Muscle layer of colon (tissue), 2 donors: Measurements from ENCODE around the gene BAG2.

Experiments
- H3K27ac ChIP-seq: one replicate; pipeline ENCODE4 v1.7.0; 2013; ENCODE audit warnings: low read depth, mild to moderate bottlenecking, low read length, moderate library complexity
- H3K27me3 ChIP-seq, 2 donors: one replicate each; pipeline ENCODE4 v1.7.0; 2013; ENCODE audit warnings: low read length in 2 of 2, mild to moderate bottlenecking in 2 of 2; ENCODE audit not compliant: insufficient read depth in 2 of 2, control insufficient read depth in 1 of 2
- H3K36me3 ChIP-seq: one replicate; pipeline ENCODE4 v1.7.0; 2013; ENCODE audit warnings: mild to moderate bottlenecking, low read length; ENCODE audit not compliant: insufficient read depth
- H3K4me1 ChIP-seq: one replicate; pipeline ENCODE4 v1.7.0; 2013; ENCODE audit warnings: mild to moderate bottlenecking, low read length; ENCODE audit not compliant: insufficient read depth
- H3K4me3 ChIP-seq, 2 donors: one replicate each; pipeline ENCODE4 v1.7.0; 2013; ENCODE audit warnings: low read length in 2 of 2, low read depth in 1 of 2, mild to moderate bottlenecking in 1 of 2, moderate library complexity in 1 of 2
- H3K9ac ChIP-seq: one replicate; pipeline ENCODE4 v1.7.0; 2013; ENCODE audit warnings: low read length
- H3K9me3 ChIP-seq: one replicate; pipeline ENCODE4 v1.7.0; 2013; ENCODE audit warnings: mild to moderate bottlenecking, low read length
- donor health status: abdominal sarcoma.
- donor health status: Adenocarcinoma of cecum.

Gene BAG2

GRCh38 chr6:57172136-57173055 is at the start of gene BAG2:
Gene BAG2, plus strand, starts transcription at chr6:57172326. Its CDS starts 372 bp downstream, at chr6:57172698.
- Histone ChIP-seq H3K9ac (peak within 1 kb of the TSS; percentile 98), H3K27me3 (no peaks in the 10 kb centered on the region), H3K4me3 (peak within 1 kb of the TSS; percentile 44 to 90), H3K36me3 (no peaks in the 10 kb centered on the region), H3K9me3 (no peaks in the 10 kb centered on the region), H3K27ac (peak within 1 kb of the TSS; percentile 93), H3K4me1 (peaks cover 22% of the 10 kb centered on the region)

DNA sequence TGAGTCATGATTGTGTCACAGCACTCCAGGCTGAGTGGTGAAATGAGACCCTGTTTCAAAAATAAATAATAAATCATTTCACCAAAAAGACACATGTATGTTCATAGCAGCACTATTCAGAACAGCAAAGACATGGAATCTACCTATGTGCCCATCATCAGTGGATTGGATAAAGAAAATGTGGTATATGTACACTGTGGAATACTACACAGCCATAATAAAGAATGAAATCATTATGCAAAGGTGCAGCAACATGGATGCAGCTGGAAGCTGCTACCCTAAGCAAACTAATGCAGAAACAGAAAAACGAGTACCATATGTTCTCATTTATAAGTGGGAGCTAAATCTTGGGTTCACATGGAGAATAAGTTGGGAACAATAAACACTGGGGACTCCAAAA is 49.0 kb upstream of the BAG2 start:
- no peak overlapping the region for H3K9ac ChIP-seq
- no peaks in the 10 kb centered on the region for H3K27me3 ChIP-seq
- no peaks in the 10 kb centered on the region for H3K4me1 ChIP-seq
- H3K36me3 ChIP-seq, result no peaks in the 10 kb centered on the region
- no peak overlapping the region for H3K27ac ChIP-seq
- no peaks in the 10 kb centered on the region for H3K9me3 ChIP-seq
- H3K4me3 ChIP-seq, result no peak overlapping the region

GRCh38 chr6:57127763-57128162 is 44.4 kb upstream of the BAG2 start:
- no peak overlapping the region for H3K27ac ChIP-seq
- H3K4me1 ChIP-seq, result peaks cover 10% of the 10 kb centered on the region
- H3K27me3 ChIP-seq, result no peaks in the 10 kb centered on the region
- no peak overlapping the region for H3K9ac ChIP-seq
- no peak overlapping the region for H3K4me3 ChIP-seq
- H3K9me3 ChIP-seq, result no peaks in the 10 kb centered on the region
- H3K36me3 ChIP-seq, result no peaks in the 10 kb centered on the region

DNA sequence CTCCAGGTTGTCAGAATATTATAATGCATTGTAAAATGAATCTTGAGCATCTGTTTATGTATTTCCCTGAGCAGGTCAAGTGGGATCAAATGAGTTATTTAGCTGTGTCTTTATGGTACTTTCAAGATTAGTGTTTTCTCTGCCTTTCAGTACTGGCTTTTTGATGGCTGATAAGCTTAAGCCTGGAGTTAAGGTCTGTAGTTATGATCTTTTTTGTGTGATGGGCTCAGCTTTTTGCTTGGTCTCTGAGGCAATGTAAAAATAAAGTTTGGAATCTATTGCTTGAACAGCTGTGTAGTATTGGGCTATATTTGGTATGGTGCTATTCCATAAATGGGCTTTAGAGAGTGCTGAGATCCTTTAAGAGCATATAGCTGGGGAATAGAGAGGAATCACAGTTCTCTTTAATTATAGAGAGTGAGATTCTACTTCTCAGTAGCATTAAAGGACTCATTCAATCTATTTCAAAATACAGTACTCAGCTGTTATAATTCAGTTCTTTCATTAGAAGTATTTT is 41.4 kb upstream of the BAG2 start:
- H3K9me3 ChIP-seq, result no peaks in the 10 kb centered on the region
- no peak overlapping the region for H3K4me3 ChIP-seq
- no peak overlapping the region for H3K9ac ChIP-seq
- H3K27me3 ChIP-seq, result no peaks in the 10 kb centered on the region
- no peaks in the 10 kb centered on the region for H3K36me3 ChIP-seq
- no peak overlapping the region for H3K27ac ChIP-seq
- H3K4me1 ChIP-seq, result peaks cover 10% of the 10 kb centered on the region

- Histone ChIP-seq H3K27ac (no peak overlapping the region), H3K4me3 (no peak overlapping the region), H3K4me1 (peaks cover 10% of the 10 kb centered on the region), H3K36me3 (peaks cover 17% of the 10 kb centered on the region), H3K9ac (no peak overlapping the region), H3K27me3 (no peaks in the 10 kb centered on the region), H3K9me3 (no peaks in the 10 kb centered on the region)
Observed at GRCh38 chr6:57134954-57135353, 37.2 kb upstream of the BAG2 start.

DNA sequence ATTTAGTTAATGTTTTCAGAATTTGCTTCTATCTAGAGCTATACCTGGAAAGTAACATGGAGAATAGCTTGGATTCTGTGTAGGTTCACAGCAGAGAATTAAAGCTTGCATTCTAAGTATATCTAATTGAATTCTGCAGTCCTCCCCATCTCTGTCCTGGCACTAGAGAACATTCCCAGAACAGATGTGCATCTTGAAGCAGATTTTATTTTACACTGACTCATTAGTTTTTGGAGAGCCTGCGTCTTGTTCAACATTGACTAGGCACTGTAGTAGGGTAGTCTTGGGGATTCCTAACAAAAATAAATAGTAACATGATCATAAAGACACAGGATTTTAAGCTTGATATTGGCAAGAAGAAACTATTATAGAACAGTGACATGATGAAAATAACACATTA is 36.2 kb upstream of the BAG2 start:
- Histone ChIP-seq H3K9ac (no peak overlapping the region), H3K9me3 (no peaks in the 10 kb centered on the region), H3K4me3 (no peak overlapping the region), H3K4me1 (peaks cover under 1% of the 10 kb centered on the region), H3K36me3 (peaks cover 17% of the 10 kb centered on the region), H3K27ac (no peak overlapping the region), H3K27me3 (no peaks in the 10 kb centered on the region)

DNA sequence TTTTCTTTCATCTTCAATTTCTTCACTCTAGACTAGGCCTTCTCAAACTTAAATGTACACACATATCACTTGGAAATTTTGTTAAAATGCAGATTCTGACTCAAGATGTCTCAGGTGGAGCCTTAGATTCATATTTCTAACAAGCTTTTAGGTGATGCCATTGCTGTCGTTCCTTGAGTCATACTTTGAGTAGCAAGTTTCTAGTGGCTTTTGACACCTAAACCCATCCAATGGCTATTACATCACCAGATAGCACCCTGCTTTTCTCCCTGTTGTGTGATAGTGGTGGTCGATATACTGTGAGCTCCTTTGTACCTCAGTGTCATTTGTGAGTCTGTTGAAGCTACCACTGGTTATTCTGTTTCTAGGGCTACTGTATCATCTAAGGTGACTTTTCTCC is 34.8 kb upstream of the BAG2 start:
- Histone ChIP-seq H3K27ac (no peak overlapping the region), H3K27me3 (no peaks in the 10 kb centered on the region), H3K4me1 (no peaks in the 10 kb centered on the region), H3K4me3 (no peak overlapping the region), H3K9ac (no peak overlapping the region), H3K9me3 (no peaks in the 10 kb centered on the region), H3K36me3 (peaks cover 25% of the 10 kb centered on the region)

- Histone ChIP-seq H3K4me3 (no peak overlapping the region), H3K27ac (no peak overlapping the region), H3K9me3 (no peaks in the 10 kb centered on the region), H3K4me1 (no peaks in the 10 kb centered on the region), H3K9ac (no peak overlapping the region), H3K27me3 (no peaks in the 10 kb centered on the region), H3K36me3 (peaks cover 30% of the 10 kb centered on the region)
Observed at GRCh38 chr6:57138026-57138425, 34.1 kb upstream of the BAG2 start.

GRCh38 chr6:57141451-57142177 is 30.5 kb upstream of the BAG2 start:
- no peak overlapping the region for H3K9ac ChIP-seq
- no peaks in the 10 kb centered on the region for H3K9me3 ChIP-seq
- no peaks in the 10 kb centered on the region for H3K27me3 ChIP-seq
- peaks cover 36% of the 10 kb centered on the region for H3K36me3 ChIP-seq
- no peaks in the 10 kb centered on the region for H3K4me1 ChIP-seq
- H3K27ac ChIP-seq, result no peak overlapping the region
- H3K4me3 ChIP-seq, result no peak overlapping the region

DNA sequence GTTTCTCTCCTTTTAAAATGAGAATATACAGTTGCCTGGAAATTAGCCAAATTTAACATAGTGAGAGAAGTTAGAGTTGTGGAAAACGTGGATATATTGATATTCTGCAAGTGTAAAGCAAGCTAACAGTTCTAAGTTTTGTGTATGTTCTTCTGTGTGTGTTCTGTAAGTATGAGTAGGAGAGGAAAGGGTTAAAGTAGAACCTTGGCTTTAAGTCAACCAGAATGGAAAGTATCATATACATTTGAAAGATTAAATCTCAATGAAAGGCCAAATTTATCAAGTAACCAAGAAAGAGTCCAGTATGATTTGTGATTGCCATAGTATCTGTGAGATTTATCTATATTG is 30.0 kb upstream of the BAG2 start:
- H3K4me1 ChIP-seq, result no peaks in the 10 kb centered on the region
- H3K4me3 ChIP-seq, result no peak overlapping the region
- H3K9ac ChIP-seq, result no peak overlapping the region
- H3K27me3 ChIP-seq, result no peaks in the 10 kb centered on the region
- no peaks in the 10 kb centered on the region for H3K9me3 ChIP-seq
- no peak overlapping the region for H3K27ac ChIP-seq
- peaks cover 33% of the 10 kb centered on the region for H3K36me3 ChIP-seq

DNA sequence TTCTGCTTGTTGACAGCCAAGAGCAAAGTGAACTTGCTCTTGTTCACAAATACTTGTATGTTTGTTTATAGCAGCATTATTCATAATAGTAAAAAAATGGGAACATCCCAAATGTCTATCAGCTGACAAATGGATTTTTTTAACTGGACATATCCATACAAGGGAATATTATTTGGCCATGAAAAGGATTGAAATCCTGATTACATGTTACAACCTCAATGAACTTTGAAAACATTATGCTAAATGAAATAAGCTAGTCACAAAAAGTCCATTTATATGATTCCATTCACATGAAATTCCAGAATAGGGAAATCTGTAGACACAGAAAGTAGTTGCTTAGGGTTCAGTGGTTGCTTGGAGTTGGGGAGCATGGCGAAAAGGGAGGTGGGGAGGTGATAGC is 28.4 kb upstream of the BAG2 start:
- H3K27me3 ChIP-seq, result no peaks in the 10 kb centered on the region
- peaks cover 32% of the 10 kb centered on the region for H3K36me3 ChIP-seq
- H3K27ac ChIP-seq, result no peak overlapping the region
- H3K4me3 ChIP-seq, result no peak overlapping the region
- no peaks in the 10 kb centered on the region for H3K4me1 ChIP-seq
- no peak overlapping the region for H3K9ac ChIP-seq
- no peaks in the 10 kb centered on the region for H3K9me3 ChIP-seq
